Measurements from ENCODE around the gene PAQR3. TPM values are rescaled to one million over a fixed set of nuclear protein-coding genes. Genes with fewer than 3 reads are reported as not detected.

Gene PAQR3
- total RNA-seq, 1 experiment from 2014 or later: 17.3 TPM

DNA sequence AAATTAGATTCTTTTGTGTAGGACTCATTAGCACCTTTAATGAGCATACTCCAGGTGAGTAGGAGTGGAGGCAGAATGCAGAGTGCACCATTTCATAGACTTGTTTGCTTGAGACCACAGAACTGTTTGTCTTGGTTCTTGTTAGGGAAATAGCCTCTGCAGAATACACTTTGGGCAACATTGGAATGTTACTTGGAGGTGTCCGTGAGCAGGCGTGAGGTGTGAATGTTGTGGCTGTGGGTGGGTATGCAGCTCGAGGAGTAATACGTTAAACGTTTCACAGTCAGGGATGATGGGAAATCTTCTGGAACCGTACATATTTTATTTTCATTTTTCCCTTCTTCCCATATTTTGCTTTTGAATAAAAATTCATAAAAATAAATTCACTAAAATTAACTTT, 31.6 kb downstream of the PAQR3 start:
- TF ChIP-seq SIN3A (IDR thresholded peaks at IDR 0.05; ENCODE audit: borderline replicate concordance, insufficient read depth, low read depth, low read length) (no peak), TCF7L2 (IDR thresholded peaks at IDR 0.05; ENCODE audit: low read depth, low read length) (no peak), POLR2AphosphoS5 (IDR thresholded peaks at IDR 0.05; ENCODE audit: low read depth, low read length) (no peak)
- TF ChIP-seq, protein P1, sequence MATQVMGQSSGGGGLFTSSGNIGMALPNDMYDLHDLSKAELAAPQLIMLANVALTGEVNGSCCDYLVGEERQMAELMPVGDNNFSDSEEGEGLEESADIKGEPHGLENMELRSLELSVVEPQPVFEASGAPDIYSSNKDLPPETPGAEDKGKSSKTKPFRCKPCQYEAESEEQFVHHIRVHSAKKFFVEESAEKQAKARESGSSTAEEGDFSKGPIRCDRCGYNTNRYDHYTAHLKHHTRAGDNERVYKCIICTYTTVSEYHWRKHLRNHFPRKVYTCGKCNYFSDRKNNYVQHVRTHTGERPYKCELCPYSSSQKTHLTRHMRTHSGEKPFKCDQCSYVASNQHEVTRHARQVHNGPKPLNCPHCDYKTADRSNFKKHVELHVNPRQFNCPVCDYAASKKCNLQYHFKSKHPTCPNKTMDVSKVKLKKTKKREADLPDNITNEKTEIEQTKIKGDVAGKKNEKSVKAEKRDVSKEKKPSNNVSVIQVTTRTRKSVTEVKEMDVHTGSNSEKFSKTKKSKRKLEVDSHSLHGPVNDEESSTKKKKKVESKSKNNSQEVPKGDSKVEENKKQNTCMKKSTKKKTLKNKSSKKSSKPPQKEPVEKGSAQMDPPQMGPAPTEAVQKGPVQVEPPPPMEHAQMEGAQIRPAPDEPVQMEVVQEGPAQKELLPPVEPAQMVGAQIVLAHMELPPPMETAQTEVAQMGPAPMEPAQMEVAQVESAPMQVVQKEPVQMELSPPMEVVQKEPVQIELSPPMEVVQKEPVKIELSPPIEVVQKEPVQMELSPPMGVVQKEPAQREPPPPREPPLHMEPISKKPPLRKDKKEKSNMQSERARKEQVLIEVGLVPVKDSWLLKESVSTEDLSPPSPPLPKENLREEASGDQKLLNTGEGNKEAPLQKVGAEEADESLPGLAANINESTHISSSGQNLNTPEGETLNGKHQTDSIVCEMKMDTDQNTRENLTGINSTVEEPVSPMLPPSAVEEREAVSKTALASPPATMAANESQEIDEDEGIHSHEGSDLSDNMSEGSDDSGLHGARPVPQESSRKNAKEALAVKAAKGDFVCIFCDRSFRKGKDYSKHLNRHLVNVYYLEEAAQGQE (IDR thresholded peaks at IDR 0.05; ENCODE audit: insufficient read depth in 1 of 2, low read depth in 2 of 2, low read length in 1 of 2): no peak
- TF ChIP-seq, protein P2, sequence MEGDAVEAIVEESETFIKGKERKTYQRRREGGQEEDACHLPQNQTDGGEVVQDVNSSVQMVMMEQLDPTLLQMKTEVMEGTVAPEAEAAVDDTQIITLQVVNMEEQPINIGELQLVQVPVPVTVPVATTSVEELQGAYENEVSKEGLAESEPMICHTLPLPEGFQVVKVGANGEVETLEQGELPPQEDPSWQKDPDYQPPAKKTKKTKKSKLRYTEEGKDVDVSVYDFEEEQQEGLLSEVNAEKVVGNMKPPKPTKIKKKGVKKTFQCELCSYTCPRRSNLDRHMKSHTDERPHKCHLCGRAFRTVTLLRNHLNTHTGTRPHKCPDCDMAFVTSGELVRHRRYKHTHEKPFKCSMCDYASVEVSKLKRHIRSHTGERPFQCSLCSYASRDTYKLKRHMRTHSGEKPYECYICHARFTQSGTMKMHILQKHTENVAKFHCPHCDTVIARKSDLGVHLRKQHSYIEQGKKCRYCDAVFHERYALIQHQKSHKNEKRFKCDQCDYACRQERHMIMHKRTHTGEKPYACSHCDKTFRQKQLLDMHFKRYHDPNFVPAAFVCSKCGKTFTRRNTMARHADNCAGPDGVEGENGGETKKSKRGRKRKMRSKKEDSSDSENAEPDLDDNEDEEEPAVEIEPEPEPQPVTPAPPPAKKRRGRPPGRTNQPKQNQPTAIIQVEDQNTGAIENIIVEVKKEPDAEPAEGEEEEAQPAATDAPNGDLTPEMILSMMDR (IDR thresholded peaks at IDR 0.05): no peak
- CTCF ChIA-PET: no interaction called here
- in situ Hi-C loops (cut with HindIII; ENCODE audit: low pct_unique_long_range_greater_than_20kb, low sequenced_read_pairs) (no loop called here), intact Hi-C loops (cut with micrococcal nuclease; ENCODE audit: unreplicated experiment) (no loop called here)
- Histone ChIP-seq H3K36me3 (ENCODE audit: control insufficient read depth, insufficient read depth, low read length) (peaks cover 3% of the 10 kb centered on the region; the same call in 1 of the 2 replicates), H3K4me3 (ENCODE audit: low read depth in 2 of 2, low read length in 2 of 2) (no peak overlapping the region), H3K9me3 (ENCODE audit: control insufficient read depth, insufficient read depth, low read depth, low read length) (no peaks in the 10 kb centered on the region), H3K27ac (ENCODE audit: low read length) (no peak overlapping the region), H3K4me1 (ENCODE audit: control insufficient read depth, insufficient read depth, low read length) (no peaks in the 10 kb centered on the region), H3K27me3 (ENCODE audit: control insufficient read depth, insufficient read depth, low read length) (no peaks in the 10 kb centered on the region)
- POLR2A ChIA-PET: no interaction called here
- ATAC-seq (no peak), DNase-seq (ENCODE audit: low read depth, low spot score) (no peak)
- BruUV-seq (replicated peaks): no TSS peak

DNA sequence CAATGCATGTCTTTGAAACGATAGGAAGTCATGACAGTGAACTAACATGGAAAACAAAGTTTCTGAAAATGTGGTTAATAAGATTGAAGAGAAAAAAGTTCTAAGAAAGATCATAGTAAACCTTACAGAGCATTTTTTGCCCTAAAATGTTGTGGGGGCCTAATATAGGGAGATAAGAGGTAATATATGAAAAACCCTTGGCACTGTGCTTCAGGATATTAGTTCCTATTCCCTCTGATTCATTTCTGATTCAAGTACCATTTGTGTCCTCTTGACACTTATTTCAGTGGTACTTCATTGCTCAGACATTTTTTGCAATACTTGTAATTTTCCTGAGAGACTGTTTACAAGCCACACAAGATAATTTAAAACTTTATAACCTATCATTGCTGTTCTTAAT, 35.1 kb downstream of the PAQR3 start:
- intact Hi-C loops (cut with micrococcal nuclease; ENCODE audit: unreplicated experiment): no loop called here
- CTCF ChIA-PET: no interaction called here
- Histone ChIP-seq H3K9me3 (ENCODE audit: control insufficient read depth, insufficient read depth, low read depth, low read length) (no peaks in the 10 kb centered on the region), H3K4me1 (ENCODE audit: control insufficient read depth, insufficient read depth, low read length) (no peaks in the 10 kb centered on the region), H3K27ac (ENCODE audit: low read length) (no peak overlapping the region), H3K27me3 (ENCODE audit: control insufficient read depth, insufficient read depth, low read length) (no peaks in the 10 kb centered on the region), H3K4me3 (ENCODE audit: low read depth in 2 of 2, low read length in 2 of 2) (no peak overlapping the region), H3K36me3 (ENCODE audit: control insufficient read depth, insufficient read depth, low read length) (no peaks in the 10 kb centered on the region; the same call in 1 of the 2 replicates)
- DNase-seq (ENCODE audit: low read depth, low spot score): no peak
- BruUV-seq (replicated peaks): no TSS peak
- in situ Hi-C loops (cut with HindIII; ENCODE audit: low pct_unique_long_range_greater_than_20kb, low sequenced_read_pairs): no loop called here
- TF ChIP-seq TCF7L2 (IDR thresholded peaks at IDR 0.05; ENCODE audit: low read depth, low read length) (no peak), SIN3A (IDR thresholded peaks at IDR 0.05; ENCODE audit: borderline replicate concordance, insufficient read depth, low read depth, low read length) (no peak), POLR2AphosphoS5 (IDR thresholded peaks at IDR 0.05; ENCODE audit: low read depth, low read length) (no peak)
- TF ChIP-seq, protein P2 (IDR thresholded peaks at IDR 0.05): no peak
- TF ChIP-seq, protein P1 (IDR thresholded peaks at IDR 0.05; ENCODE audit: insufficient read depth in 1 of 2, low read depth in 2 of 2, low read length in 1 of 2): no peak
- POLR2A ChIA-PET: no interaction called here
- ATAC-seq: no peak
